ENCODE data around the gene AKIP1. TPM values are rescaled to one million over a fixed set of nuclear protein-coding genes. Genes with fewer than 3 reads are reported as not detected.

Gene AKIP1
- total and polyA plus RNA-seq, 2 of the 8 experiments (the other 6 are each of a cell fraction or from before 2014, with no cell fraction given), result 17.8 to 29.6 TPM

DNA sequence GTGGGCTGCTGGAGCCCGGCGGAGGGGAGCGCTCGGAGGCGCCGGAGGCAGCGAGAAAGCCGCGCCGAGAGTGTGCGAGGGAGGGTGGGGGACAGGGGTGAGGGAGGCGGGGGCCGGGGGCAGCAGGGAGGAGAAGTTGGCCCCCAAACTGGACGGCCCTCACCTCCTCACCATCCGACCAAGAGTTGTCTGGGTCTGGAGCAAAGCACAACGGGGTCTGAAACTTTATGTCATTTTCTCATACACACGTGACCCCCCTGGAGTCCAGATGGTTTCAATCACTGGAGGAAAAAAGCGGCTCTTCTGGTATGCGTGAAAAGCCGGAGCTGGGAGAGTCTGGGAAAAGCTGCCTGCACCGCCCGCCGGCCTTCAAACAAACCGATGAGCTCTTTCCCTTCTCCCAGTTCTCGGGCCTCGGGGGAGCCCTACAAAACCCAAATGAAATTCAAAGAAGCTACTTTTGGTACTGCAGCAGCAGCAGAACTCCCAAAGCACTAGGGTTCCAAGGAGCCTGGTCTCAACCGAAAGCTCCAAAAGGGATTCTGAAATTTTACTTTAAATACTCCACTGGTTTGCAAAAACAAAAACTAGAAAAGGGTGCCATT lies 39.7 kb upstream of the AKIP1 start:
- ChIA-PET CTCF (ENCODE audit: partially characterized antibody) (interaction anchor here (0.7 to 1.7 kb wide), 7 partner anchors 12 to 89 kb away, joined by 3 to 4 read pairs (median 3); no protein-coding TSS in a partner anchor), POLR2A (ENCODE audit: partially characterized antibody) (interaction anchor here (0.9 to 2.5 kb wide), 6 partner anchors 8 to 188 kb away, joined by 3 to 13 read pairs (median 6); no protein-coding TSS in a partner anchor)
- Histone ChIP-seq H3K79me1 (ENCODE audit: low read depth, low read length) (no peaks in the 10 kb centered on the region), H2BK15ac (ENCODE audit: low read length) (no peak overlapping the region), H2BK5ac (ENCODE audit: low read depth, low read length) (no peak overlapping the region), H3K79me2 (ENCODE audit: control insufficient read depth in 1 of 2, insufficient read depth in 2 of 2, low read length in 2 of 2) (no peaks in the 10 kb centered on the region), H3K36me3 (ENCODE audit: control insufficient read depth in 2 of 4, insufficient read depth in 4 of 4, low read length in 3 of 4) (no peaks in the 10 kb centered on the region), H3K27me3 (replicated peaks in 1 of 4; ENCODE audit: control insufficient read depth in 3 of 4, extremely low read depth in 1 of 4, insufficient read depth in 3 of 4, low read length in 3 of 4) (no peaks in the 10 kb centered on the region), H3K4ac (replicated peaks; ENCODE audit: insufficient read length, low read depth, low read length) (no peak overlapping the region), H3K9me3 (ENCODE audit: insufficient read depth in 2 of 2, low read depth in 1 of 2, low read length in 1 of 2) (no peaks in the 10 kb centered on the region), H3K18ac (ENCODE audit: extremely low read depth, low read length) (peak overlapping the region; percentile 48; the same call in 1 of the 2 replicates), H3K14ac (ENCODE audit: insufficient read length) (no peak overlapping the region), H4K8ac (ENCODE audit: extremely low read depth, insufficient read depth, low read length) (peak overlapping the region; percentile 82; the same call in 1 of the 2 replicates), H2BK20ac (ENCODE audit: low read length) (no peak overlapping the region), H2BK120ac (replicated peaks; ENCODE audit: low read depth, low read length) (no peak overlapping the region), H2AK5ac (ENCODE audit: low read depth, low read length) (no peak overlapping the region), H4K20me1 (replicated peaks in 1 of 2; ENCODE audit: control insufficient read depth in 1 of 2, insufficient read depth in 2 of 2, low read length in 2 of 2) (no peaks in the 10 kb centered on the region), H3K9ac (replicated peaks in 1 of 4; ENCODE audit: extremely low read depth in 1 of 4, low read depth in 3 of 4, low read length in 3 of 4) (peak overlapping the region in 3 of 4 experiments; percentile 48 to 70 (median 55); a peak in 3 of 7 replicates), H3K4me2 (ENCODE audit: insufficient read depth in 1 of 2, low read depth in 2 of 2, low read length in 2 of 2) (peak overlapping the region; percentile 67 to 82), H3K23ac (ENCODE audit: insufficient read length) (no peak overlapping the region), H3K23me2 (ENCODE audit: low read depth, low read length) (peaks cover 5% of the 10 kb centered on the region; the same call in 1 of the 2 replicates), H3K56ac (replicated peaks; ENCODE audit: insufficient read length, low read depth, low read length) (no peak overlapping the region), H2BK12ac (ENCODE audit: low read depth, low read length) (no peak overlapping the region), H2AFZ (ENCODE audit: low read length) (no peak overlapping the region), H3K27ac (ENCODE audit: low read depth, low read length) (no peak overlapping the region), H3K4me3 (ENCODE audit: extremely low read depth in 1 of 4, insufficient read depth in 2 of 4, low read depth in 3 of 4, low read length in 4 of 4) (peak overlapping the region; percentile 57 to 86 (median 69)), H4K5ac (ENCODE audit: insufficient read length, low read depth, low read length) (no peak overlapping the region), H3K4me1 (replicated peaks in 1 of 4; ENCODE audit: control insufficient read depth in 3 of 4, insufficient read depth in 4 of 4, low read length in 3 of 4) (peaks cover 0 to 7% (median 0%) of the 10 kb centered on the region in 4 experiments; a peak in 3 of 7 replicates), H4K91ac (replicated peaks; ENCODE audit: insufficient read length, low read length) (no peak overlapping the region)
- WGBS, 2 experiments (ENCODE audit: extremely low coverage in 1 of 2, insufficient coverage in 1 of 2, insufficient read length in 1 of 2, insufficient replicate concordance in 2 of 2, low coverage in 1 of 2, low lambda C conversion rate in 2 of 2, missing lambda C conversion rate in 1 of 2), result 6% methylated on average over 13 of the region's 27 CpGs; no CpG with 5 or more reads in 1 of the 2 experiments
- TF ChIP-seq SIN3A (conservative IDR thresholded peaks at IDR 0.05 in 1 of 2, IDR thresholded peaks at IDR 0.05 in 1 of 2; ENCODE audit: low read depth in 1 of 2, low read length in 2 of 2) (0 out of 4 replicates have a peak, but pooled peaks of 1 of the 2 experiments have one; percentile 27), YY1 (IDR thresholded peaks at IDR 0.05; ENCODE audit: low read depth, low read length) (no peak), KDM4A (IDR thresholded peaks at IDR 0.05; ENCODE audit: low read depth, low read length, severe bottlenecking) (no peak), RBBP5 (IDR thresholded peaks at IDR 0.05; ENCODE audit: borderline replicate concordance, low read depth, low read length) (0 out of 2 replicates have a peak, but pooled peaks have one; percentile 4), SAP30 (IDR thresholded peaks at IDR 0.05; ENCODE audit: insufficient read depth, insufficient replicate concordance, low read length) (no peak), TCF12 (IDR thresholded peaks at IDR 0.05; ENCODE audit: low read depth, low read length) (0 out of 2 replicates have a peak, but pooled peaks have one; percentile 34), CEBPB (IDR thresholded peaks at IDR 0.05; ENCODE audit: low read depth, low read length) (no peak), SIRT6 (IDR thresholded peaks at IDR 0.05; ENCODE audit: low read length) (no peak), SIX5 (IDR thresholded peaks at IDR 0.05; ENCODE audit: low read depth, low read length) (no peak), GTF2F1 (IDR thresholded peaks at IDR 0.05; ENCODE audit: borderline replicate concordance, low read depth, low read length) (no peak), KDM1A (IDR thresholded peaks at IDR 0.05; ENCODE audit: borderline replicate concordance, low read length) (no peak)
- DNase-seq (ENCODE audit: low read depth in 1 of 2, low spot score in 2 of 2) (peak in 1 of 2 experiments; percentile 66), FAIRE-seq (peak; percentile 24)

Data from H1 (cell line).